GM20431 (cell line): ENCODE results near the gene ENDOU.

Experiments
- in situ Hi-C: fragments of 300-500 bp; cut with MseI, MboI; formaldehyde crosslinking; loops from one replicate; pipeline ENCODE4 v1.15.0; 2020; ENCODE audit warnings: low sequenced_read_pairs; ENCODE audit not compliant: unreplicated experiment

Gene ENDOU

GRCh38 chr12:47758584-47758833 is 33.2 kb upstream of the ENDOU start:
- in situ Hi-C loops, result no loop called here

- in situ Hi-C loops, result no loop called here
Observed at GRCh38 chr12:47757840-47758583, 32.7 kb upstream of the ENDOU start.

- in situ Hi-C loops, result no loop called here
Observed at GRCh38 chr12:47757364-47757839, 32.1 kb upstream of the ENDOU start.

GRCh38 chr12:47755655-47756562 is 30.6 kb upstream of the ENDOU start:
- in situ Hi-C loops, result no loop called here

GRCh38 chr12:47754881-47755280 is 29.6 kb upstream of the ENDOU start:
- in situ Hi-C loops, result no loop called here

GRCh38 chr12:47754126-47754525 is 28.8 kb upstream of the ENDOU start:
- in situ Hi-C loops, result no loop called here

- in situ Hi-C loops, result no loop called here
Observed at GRCh38 chr12:47753021-47754001, 28.0 kb upstream of the ENDOU start.

- in situ Hi-C loops, result no loop called here
Observed at GRCh38 chr12:47752552-47752951, 27.3 kb upstream of the ENDOU start.

- in situ Hi-C loops, result no loop called here
Observed at GRCh38 chr12:47752121-47752520, 26.8 kb upstream of the ENDOU start.

GRCh38 chr12:47751561-47751960 is 26.3 kb upstream of the ENDOU start:
- in situ Hi-C loops, result no loop called here

GRCh38 chr12:47750916-47751470 is 25.7 kb upstream of the ENDOU start:
- in situ Hi-C loops, result no loop called here

GRCh38 chr12:47750229-47750798 is 25.0 kb upstream of the ENDOU start:
- in situ Hi-C loops, result no loop called here

- in situ Hi-C loops, result no loop called here
Observed at GRCh38 chr12:47748899-47749298, 23.6 kb upstream of the ENDOU start.

GRCh38 chr12:47748507-47748828 is 23.2 kb upstream of the ENDOU start:
- in situ Hi-C loops, result no loop called here

GRCh38 chr12:47747596-47748506 is 22.6 kb upstream of the ENDOU start:
- in situ Hi-C loops, result no loop called here

- in situ Hi-C loops, result no loop called here
Observed at GRCh38 chr12:47747126-47747525, 21.8 kb upstream of the ENDOU start.

GRCh38 chr12:47746523-47746922 is 21.2 kb upstream of the ENDOU start:
- in situ Hi-C loops, result no loop called here

GRCh38 chr12:47746073-47746472 is 20.8 kb upstream of the ENDOU start:
- in situ Hi-C loops, result no loop called here
